OCI-LY3 (cell line): ENCODE results near the gene BEAN1.

Source experiments
- H2AFZ ChIP-seq: fragments of 200-600, 300-600 bp; shearing (Covaris generic); 2 replicates; pipeline ENCODE4 v1.6.0; 2014; ENCODE audit warnings: antibody characterized with exemption, low read depth, low read length
- H3K27ac ChIP-seq: fragments of 200-600, 300-600 bp; sonication (generic); 2 replicates; pipeline ENCODE4 v1.5.1; 2014; ENCODE audit warnings: mild to moderate bottlenecking, low read length, moderate library complexity, mixed read lengths
- H3K27me3 ChIP-seq: fragments of 200-600, 300-600 bp; sonication (generic); 2 replicates; pipeline ENCODE4 v1.6.1; 2014; ENCODE audit warnings: low read depth, low read length, mixed read lengths
- H3K36me3 ChIP-seq: fragments of 200-600, 300-600 bp; sonication (generic); replicated peaks from 2 replicates; pipeline ENCODE3; 2014; ENCODE audit warnings: low read depth, low read length, mixed read lengths
- H3K4me1 ChIP-seq: fragments of 300-600, 200-600 bp; sonication (generic); 2 replicates; pipeline ENCODE4 v1.6.1; 2014; ENCODE audit warnings: low read length, mixed read lengths
- H3K4me2 ChIP-seq: fragments of 200-600, 300-600 bp; sonication (generic); 2 replicates; pipeline ENCODE4 v1.6.1; 2014; ENCODE audit warnings: low read length, mixed read lengths
- H3K4me3 ChIP-seq: fragments of 300-600, 200-600 bp; sonication (generic); 2 replicates; pipeline ENCODE4 v1.5.1; 2014; ENCODE audit warnings: antibody characterized with exemption, mild to moderate bottlenecking, low read length, moderate library complexity
- H3K79me2 ChIP-seq: fragments of 300-600, 200-600 bp; shearing (Covaris generic); 2 replicates; pipeline ENCODE4 v1.6.1; 2014; ENCODE audit warnings: mild to moderate bottlenecking, low read length, mixed read lengths
- H3K9ac ChIP-seq: fragments of 300-600, 200-600 bp; shearing (Covaris generic); 2 replicates; pipeline ENCODE4 v1.6.0; 2014; ENCODE audit warnings: mild to moderate bottlenecking, low read length, moderate library complexity
- H3K9me3 ChIP-seq: fragments of 200-600, 300-600 bp; shearing (Covaris generic); 2 replicates; pipeline ENCODE4 v1.6.1; 2014; ENCODE audit warnings: low read length, mixed read lengths; ENCODE audit not compliant: insufficient read depth
- H4K20me1 ChIP-seq: fragments of 200-600, 300-600 bp; sonication (generic); 2 replicates; pipeline ENCODE4 v1.6.1; 2016; ENCODE audit warnings: low read length, mixed read lengths; ENCODE audit not compliant: insufficient read depth
- CTCF ChIP-seq: fragments of 200-600, 300-600 bp; sonication (generic); IDR thresholded peaks from 2 replicates; pipeline ENCODE4 v1.5.1; 2014; ENCODE audit warnings: antibody characterized with exemption, low read length, low read depth
- EZH2phosphoT487 ChIP-seq: fragments of 200-600 bp; shearing (Covaris generic); IDR thresholded peaks from 2 replicates; pipeline ENCODE4 v1.6.1; 2018; ENCODE audit warnings: antibody characterized with exemption, mixed run types, low read depth

Gene BEAN1

GRCh38 chr16:66483689-66484452, 56.8 kb downstream of the BEAN1 start:
- H3K79me2 ChIP-seq = no peaks in the 10 kb centered on the region

GRCh38 chr16:66484453-66485213, 57.5 kb downstream of the BEAN1 start:
- H3K79me2 ChIP-seq = no peaks in the 10 kb centered on the region
- H3K4me1 ChIP-seq = peaks cover 33% of the 10 kb centered on the region
- no peak overlapping the region for H3K4me3 ChIP-seq
- H3K36me3 ChIP-seq = no peaks in the 10 kb centered on the region
- H3K27ac ChIP-seq = no peak overlapping the region
- H2AFZ ChIP-seq = no peak overlapping the region
- H3K27me3 ChIP-seq = no peaks in the 10 kb centered on the region
- no peak overlapping the region for H3K9ac ChIP-seq
- no peaks in the 10 kb centered on the region for H3K9me3 ChIP-seq
- H4K20me1 ChIP-seq = no peaks in the 10 kb centered on the region
- H3K4me2 ChIP-seq = peak overlapping the region; percentile 15
- TF ChIP-seq CTCF (peak; percentile 49), EZH2phosphoT487 (no peak)

More at GRCh38 chr16:66483689-66484452, 56.8 kb downstream of the BEAN1 start:
- peak overlapping the region; percentile 63 for H3K4me2 ChIP-seq
- H3K4me1 ChIP-seq = peaks cover 41% of the 10 kb centered on the region
- TF ChIP-seq EZH2phosphoT487 (no peak), CTCF (peak; percentile 96)
- H3K27ac ChIP-seq = no peak overlapping the region
- H3K9ac ChIP-seq = peak overlapping the region; percentile 8; the same call in 1 of the 2 replicates
- H3K4me3 ChIP-seq = peak overlapping the region; percentile 30
- H2AFZ ChIP-seq = no peak overlapping the region
- H3K9me3 ChIP-seq = no peaks in the 10 kb centered on the region
- no peaks in the 10 kb centered on the region for H3K27me3 ChIP-seq
- no peaks in the 10 kb centered on the region for H3K36me3 ChIP-seq
- H4K20me1 ChIP-seq = no peaks in the 10 kb centered on the region

- Histone ChIP-seq H3K27ac (no peak overlapping the region), H3K4me1 (peaks cover 25% of the 10 kb centered on the region)
Measured at GRCh38 chr16:66485376-66485775, 58.3 kb downstream of the BEAN1 start.

More at GRCh38 chr16:66485376-66485775, 58.3 kb downstream of the BEAN1 start:
- no peaks in the 10 kb centered on the region for H3K79me2 ChIP-seq
- no peak overlapping the region for H3K9ac ChIP-seq
- H4K20me1 ChIP-seq = no peaks in the 10 kb centered on the region
- TF ChIP-seq CTCF (no peak), EZH2phosphoT487 (no peak)
- H2AFZ ChIP-seq = no peak overlapping the region
- peak overlapping the region; percentile 15 for H3K4me2 ChIP-seq
- H3K4me3 ChIP-seq = no peak overlapping the region
- H3K9me3 ChIP-seq = no peaks in the 10 kb centered on the region
- no peaks in the 10 kb centered on the region for H3K27me3 ChIP-seq
- H3K36me3 ChIP-seq = no peaks in the 10 kb centered on the region
